ENCODE results near the gene ATG14. TPM values are rescaled to one million over a fixed set of nuclear protein-coding genes. Genes with fewer than 3 reads are reported as not detected.

Gene ATG14
- total RNA-seq, 1 donor from 2014 or later = 10.5 TPM

DNA sequence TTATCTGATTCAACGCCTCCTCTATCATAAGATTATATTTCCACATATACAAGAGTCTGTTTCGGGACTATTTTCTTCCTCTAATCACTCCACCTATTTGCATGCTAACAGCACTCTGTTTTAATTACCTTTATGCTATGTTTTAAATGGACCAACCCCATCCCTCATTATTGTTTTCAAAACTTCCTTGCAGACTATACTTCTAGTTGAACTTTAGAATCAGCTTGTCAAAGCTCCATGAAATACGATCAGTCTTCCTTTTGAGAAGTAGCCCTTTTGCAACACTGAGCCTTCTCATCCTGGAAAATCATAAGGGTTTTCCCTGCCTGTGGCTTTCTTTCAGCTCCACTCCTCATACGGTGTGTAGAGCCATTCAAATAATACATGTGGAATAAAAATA lies 36.9 kb downstream of the ATG14 start:
- H3K36me3 ChIP-seq (ENCODE audit: control insufficient read depth, insufficient read depth, low read length) = peaks cover 1% of the 10 kb centered on the region
- no peak for DNase-seq (ENCODE audit: low read depth)
- FAIRE-seq = no peak
- no peaks in the 10 kb centered on the region for H3K27me3 ChIP-seq (ENCODE audit: control insufficient read depth, insufficient read depth, low read length)
- TF ChIP-seq, protein P1, sequence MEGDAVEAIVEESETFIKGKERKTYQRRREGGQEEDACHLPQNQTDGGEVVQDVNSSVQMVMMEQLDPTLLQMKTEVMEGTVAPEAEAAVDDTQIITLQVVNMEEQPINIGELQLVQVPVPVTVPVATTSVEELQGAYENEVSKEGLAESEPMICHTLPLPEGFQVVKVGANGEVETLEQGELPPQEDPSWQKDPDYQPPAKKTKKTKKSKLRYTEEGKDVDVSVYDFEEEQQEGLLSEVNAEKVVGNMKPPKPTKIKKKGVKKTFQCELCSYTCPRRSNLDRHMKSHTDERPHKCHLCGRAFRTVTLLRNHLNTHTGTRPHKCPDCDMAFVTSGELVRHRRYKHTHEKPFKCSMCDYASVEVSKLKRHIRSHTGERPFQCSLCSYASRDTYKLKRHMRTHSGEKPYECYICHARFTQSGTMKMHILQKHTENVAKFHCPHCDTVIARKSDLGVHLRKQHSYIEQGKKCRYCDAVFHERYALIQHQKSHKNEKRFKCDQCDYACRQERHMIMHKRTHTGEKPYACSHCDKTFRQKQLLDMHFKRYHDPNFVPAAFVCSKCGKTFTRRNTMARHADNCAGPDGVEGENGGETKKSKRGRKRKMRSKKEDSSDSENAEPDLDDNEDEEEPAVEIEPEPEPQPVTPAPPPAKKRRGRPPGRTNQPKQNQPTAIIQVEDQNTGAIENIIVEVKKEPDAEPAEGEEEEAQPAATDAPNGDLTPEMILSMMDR (IDR thresholded peaks at IDR 0.05; ENCODE audit: insufficient read depth, low read length, severe bottlenecking) = no peak
- no peak overlapping the region for H3K4me3 ChIP-seq (ENCODE audit: low read depth, low read length)

DNA sequence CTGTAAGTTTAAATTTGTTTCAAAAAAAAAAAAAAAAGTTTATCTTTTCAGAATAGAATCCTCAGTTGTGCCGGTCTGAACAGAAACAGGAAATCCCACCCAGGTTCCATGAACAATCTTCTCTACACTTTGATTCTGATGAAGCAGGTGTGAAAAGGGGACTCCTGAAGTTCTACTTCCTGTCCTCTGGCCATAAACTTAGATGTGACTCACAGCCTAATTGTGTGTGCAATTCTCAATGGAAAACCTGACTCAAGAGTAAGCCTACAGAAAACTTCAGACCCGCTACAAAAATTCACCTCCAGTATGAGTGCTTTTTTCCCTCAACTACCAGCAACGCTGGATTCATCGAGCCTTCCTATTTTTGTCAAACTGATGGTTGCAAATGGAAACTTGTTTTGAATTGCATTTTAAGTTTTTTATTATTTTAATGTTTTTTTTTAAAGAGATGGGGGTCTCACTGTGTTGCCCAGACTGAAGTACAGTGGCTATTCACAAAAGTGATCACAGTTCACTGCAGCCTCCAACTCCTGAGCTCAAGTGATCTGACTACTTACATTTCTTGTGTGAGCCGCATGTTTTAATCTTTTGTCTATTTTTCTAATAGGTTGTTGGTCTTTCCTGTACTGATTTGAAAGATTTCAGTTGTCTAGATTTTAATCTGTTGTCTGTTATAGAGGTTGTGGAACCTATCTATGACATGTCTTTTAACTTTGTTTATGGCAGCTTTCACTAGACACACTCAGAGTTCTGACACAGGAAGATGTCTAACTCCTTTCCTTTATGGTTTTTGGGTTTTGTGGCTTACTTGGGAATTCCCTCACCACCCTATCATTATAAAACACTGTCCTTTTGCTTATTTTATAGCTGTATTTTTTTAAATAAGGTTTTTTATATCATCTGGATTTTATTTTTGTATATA lies 37.6 kb downstream of the ATG14 start:
- TF ChIP-seq, protein P1 (IDR thresholded peaks at IDR 0.05; ENCODE audit: insufficient read depth, low read length, severe bottlenecking) = no peak
- H3K27me3 ChIP-seq (ENCODE audit: control insufficient read depth, insufficient read depth, low read length) = no peaks in the 10 kb centered on the region
- H3K4me3 ChIP-seq (ENCODE audit: low read depth, low read length) = no peak overlapping the region
- DNase-seq (ENCODE audit: low read depth) = peak; percentile 77
- H3K36me3 ChIP-seq (ENCODE audit: control insufficient read depth, insufficient read depth, low read length) = peaks cover 3% of the 10 kb centered on the region
- FAIRE-seq = no peak

DNA sequence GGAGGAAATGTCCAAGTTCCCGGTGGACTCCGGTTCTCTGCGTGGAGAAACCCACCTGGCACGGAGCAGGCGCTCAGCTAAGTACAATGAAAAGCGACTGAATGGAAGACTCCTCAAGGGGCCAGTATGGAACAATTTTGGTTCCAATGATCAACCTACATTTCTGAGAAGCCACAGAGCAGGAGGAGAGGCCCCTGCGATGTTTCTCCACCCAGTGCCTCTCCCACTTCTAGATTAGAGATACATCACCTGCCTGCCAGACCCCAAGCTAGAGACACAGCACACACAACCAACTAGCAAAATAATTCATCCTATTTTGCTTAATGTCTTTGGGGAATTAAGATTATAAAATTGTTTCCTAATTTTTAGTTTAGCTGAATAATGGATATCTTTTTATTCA lies 38.8 kb downstream of the ATG14 start:
- FAIRE-seq (no peak), DNase-seq (ENCODE audit: low read depth) (no peak)
- peaks cover 3% of the 10 kb centered on the region for H3K36me3 ChIP-seq (ENCODE audit: control insufficient read depth, insufficient read depth, low read length)
- no peak overlapping the region for H3K4me3 ChIP-seq (ENCODE audit: low read depth, low read length)
- no peaks in the 10 kb centered on the region for H3K27me3 ChIP-seq (ENCODE audit: control insufficient read depth, insufficient read depth, low read length)
- TF ChIP-seq, protein P1 (IDR thresholded peaks at IDR 0.05; ENCODE audit: insufficient read depth, low read length, severe bottlenecking) = no peak

DNA sequence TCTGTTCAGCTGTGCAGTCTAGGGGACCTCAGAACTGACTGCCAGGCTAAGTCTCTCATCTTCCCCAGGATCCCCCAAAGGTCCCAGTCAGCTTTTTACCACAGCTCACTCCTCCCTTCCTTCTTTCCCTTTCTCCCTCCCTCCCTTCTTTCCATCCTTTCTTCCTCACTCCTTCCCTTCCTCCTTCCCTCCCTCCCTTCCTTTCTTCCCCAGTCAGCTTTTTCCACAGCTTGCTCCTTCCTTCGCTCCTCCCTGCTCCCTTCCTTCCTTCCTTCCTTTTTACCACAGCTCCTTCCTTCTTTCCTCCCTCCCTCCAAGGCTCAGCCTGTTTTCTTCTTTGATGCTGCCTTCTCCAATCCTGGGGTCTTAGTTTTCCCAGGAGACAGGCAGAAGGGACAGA lies 39.2 kb downstream of the ATG14 start:
- H3K36me3 ChIP-seq (ENCODE audit: control insufficient read depth, insufficient read depth, low read length) = peaks cover 3% of the 10 kb centered on the region

DNA sequence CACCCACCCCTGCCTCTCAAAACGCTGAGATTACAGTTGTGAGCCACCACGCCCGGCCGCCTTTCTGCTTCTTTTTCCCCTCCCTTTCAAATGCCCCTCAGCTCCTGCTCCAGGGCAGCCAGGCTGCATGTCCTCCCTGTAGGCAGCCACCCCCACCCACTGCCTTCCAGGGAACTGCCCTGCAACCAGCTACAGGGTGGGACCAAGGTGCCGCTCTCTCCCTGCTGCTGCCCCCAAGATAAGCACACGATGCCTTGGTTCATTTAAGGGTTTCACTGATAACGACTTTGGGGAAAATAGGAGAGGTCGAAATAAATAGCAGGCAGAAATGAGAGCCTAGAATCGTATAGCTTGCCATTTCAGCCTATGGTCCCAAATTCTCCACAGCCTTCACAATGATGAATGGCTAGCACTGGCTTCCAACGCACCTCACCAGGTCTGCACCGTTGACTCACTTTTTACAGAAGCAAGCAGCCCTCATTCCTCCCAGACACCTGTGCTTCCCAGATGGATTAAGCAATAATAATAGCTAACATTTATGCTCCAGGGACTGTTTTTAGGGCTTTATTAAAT lies 40.7 kb downstream of the ATG14 start:
- FAIRE-seq = no peak
- no peak overlapping the region for H3K4me3 ChIP-seq (ENCODE audit: low read depth, low read length)
- no peaks in the 10 kb centered on the region for H3K27me3 ChIP-seq (ENCODE audit: control insufficient read depth, insufficient read depth, low read length)
- TF ChIP-seq, protein P1 (IDR thresholded peaks at IDR 0.05; ENCODE audit: insufficient read depth, low read length, severe bottlenecking) = no peak
- DNase-seq (ENCODE audit: low read depth) = no peak
- peaks cover 1% of the 10 kb centered on the region for H3K36me3 ChIP-seq (ENCODE audit: control insufficient read depth, insufficient read depth, low read length)

More for the DNA sequence above, 39.2 kb downstream of the ATG14 start:
- FAIRE-seq (no peak), DNase-seq (ENCODE audit: low read depth) (no peak)
- Histone ChIP-seq H3K27me3 (ENCODE audit: control insufficient read depth, insufficient read depth, low read length) (no peaks in the 10 kb centered on the region), H3K4me3 (ENCODE audit: low read depth, low read length) (no peak overlapping the region)
- TF ChIP-seq, protein P1 (IDR thresholded peaks at IDR 0.05; ENCODE audit: insufficient read depth, low read length, severe bottlenecking) = no peak

Measured in bronchial epithelial cell (primary cell).